Brain microvascular endothelial cell (primary cell): Measurements from ENCODE around the gene SEC14L5.

Experiments used
- DNase-seq: peaks from one replicate; pipeline ENCODE4 v3.0.0-alpha.2; 2020
- H3K27ac ChIP-seq: fragments of 250-450 bp; sonication (Bioruptor Pico); 2 replicates; pipeline ENCODE4 v1.5.1; 2020; ENCODE audit warnings: mild to moderate bottlenecking, moderate library complexity
- H3K27me3 ChIP-seq: fragments of 250-450 bp; sonication (Bioruptor Pico); replicated peaks from 2 replicates; pipeline ENCODE4 v1.5.1; 2020; ENCODE audit warnings: mild to moderate bottlenecking
- H3K36me3 ChIP-seq: fragments of 250-450 bp; sonication (Bioruptor Pico); replicated peaks from 2 replicates; pipeline ENCODE4 v1.5.1; 2020; ENCODE audit warnings: mild to moderate bottlenecking
- H3K4me3 ChIP-seq: 2 replicates; pipeline ENCODE4 v1.5.1; 2011; ENCODE audit warnings: low read depth, mild to moderate bottlenecking, control low read depth, low read length, moderate library complexity
- CTCF ChIP-seq: IDR thresholded peaks from 2 replicates; pipeline ENCODE4 v1.5.1; 2011; ENCODE audit warnings: low read depth, mild to moderate bottlenecking, moderate library complexity, low read length, control low read depth, inconsistent platforms; ENCODE audit errors: missing control alignments
- in situ Hi-C: cut with HindIII; loops from 2 replicates; pipeline ENCODE4 v1.10.0; 2017; ENCODE audit warnings: low sequenced_read_pairs, low pct_ligation_motif_present

Gene SEC14L5

GRCh38 chr16:5058476-5058875 lies 100.3 kb downstream of the SEC14L5 start:
- in situ Hi-C loops: no loop called here
- no peak overlapping the region for H3K27ac ChIP-seq
- DNase-seq: peak; percentile 45
- no peak overlapping the region for H3K4me3 ChIP-seq
- H3K36me3 ChIP-seq: no peaks in the 10 kb centered on the region
- no peaks in the 10 kb centered on the region for H3K27me3 ChIP-seq
- TF ChIP-seq CTCF: peak; percentile 52

DNA sequence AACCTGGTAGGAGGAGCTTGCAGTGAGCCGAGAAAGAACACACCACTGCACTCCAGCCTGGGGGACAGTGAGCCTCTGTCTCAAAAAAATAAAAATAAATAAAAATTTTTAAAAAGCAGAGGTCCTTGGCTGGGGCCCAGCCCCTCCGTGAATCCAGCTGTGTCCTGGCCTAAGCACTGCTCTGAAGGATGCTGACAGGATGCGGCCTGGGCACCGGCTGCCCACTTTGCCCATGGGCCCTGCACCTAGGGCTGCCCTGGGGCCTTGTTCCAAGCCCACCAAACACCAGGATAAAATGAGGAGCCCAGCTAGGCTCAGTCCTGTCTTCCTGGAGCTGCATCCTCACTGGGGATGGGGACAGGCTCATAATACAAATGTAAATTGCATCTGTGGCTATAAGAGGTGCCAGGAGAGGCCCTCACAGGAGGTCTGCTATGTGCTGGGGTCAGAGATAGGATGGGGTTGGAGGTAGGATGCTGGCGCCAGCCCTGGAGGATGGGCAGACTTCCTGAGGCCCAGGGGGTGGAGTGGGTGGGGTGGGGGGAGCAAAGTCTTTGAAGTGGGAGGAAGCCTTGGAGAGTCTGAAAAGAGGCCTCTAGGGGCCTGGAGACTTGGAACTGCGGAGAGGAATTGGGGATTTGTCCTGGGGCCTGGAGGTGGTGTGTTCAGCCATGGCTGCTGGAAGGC lies 101.4 kb downstream of the SEC14L5 start:
- TF ChIP-seq CTCF: no peak
- Histone ChIP-seq H3K27me3 (no peaks in the 10 kb centered on the region), H3K27ac (no peak overlapping the region), H3K36me3 (no peaks in the 10 kb centered on the region), H3K4me3 (no peak overlapping the region)
- in situ Hi-C loops: no loop called here
- DNase-seq: no peak

DNA sequence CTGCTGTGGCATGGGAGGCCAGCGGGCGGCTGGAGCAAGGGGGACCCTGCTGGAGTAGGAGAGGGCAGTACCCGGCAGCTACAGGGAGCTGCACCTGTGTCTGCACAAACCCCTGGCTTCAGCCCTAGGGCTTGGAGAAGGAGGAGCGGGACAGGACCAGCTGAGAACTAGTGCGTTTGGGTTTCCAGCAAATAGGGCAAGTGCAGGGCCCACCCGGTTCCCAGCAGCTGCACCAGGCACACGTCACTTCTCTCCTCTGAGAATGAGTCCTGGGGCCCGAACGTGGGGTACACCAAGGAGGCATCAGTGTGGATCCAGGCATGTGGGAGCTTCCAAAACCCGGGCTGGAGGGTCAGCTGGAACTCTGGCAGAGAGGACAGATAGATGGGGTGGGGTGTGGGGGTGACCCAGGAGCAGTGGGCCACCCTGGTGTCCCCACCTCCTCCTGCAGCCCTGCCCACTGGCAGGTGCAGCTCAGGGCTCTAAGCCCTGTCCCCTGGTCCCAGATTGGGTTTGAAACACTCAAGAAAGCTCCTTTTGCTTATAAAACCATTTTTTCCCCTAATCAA lies 102.0 kb downstream of the SEC14L5 start:
- no peak for TF ChIP-seq CTCF
- in situ Hi-C loops: no loop called here

DNA sequence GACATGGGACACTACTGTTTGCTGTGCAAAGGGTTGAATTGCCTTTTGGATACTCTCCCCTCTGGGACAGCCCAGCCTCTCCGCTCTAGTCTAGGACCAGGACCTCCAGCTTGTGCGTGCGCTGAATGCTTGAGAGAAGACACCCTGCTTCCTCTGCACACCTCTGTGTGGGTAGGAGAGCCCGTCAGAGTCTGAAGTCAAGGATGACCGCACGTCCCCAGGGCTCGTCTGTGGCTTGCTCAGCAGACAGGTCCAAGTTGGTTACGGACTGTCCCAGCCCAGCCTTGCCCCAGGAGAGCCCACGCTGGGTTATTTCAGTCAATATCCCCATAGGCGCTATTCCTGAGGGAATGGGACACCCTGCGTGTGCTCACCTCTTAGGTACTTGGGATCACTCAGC lies 103.9 kb downstream of the SEC14L5 start:
- no peaks in the 10 kb centered on the region for H3K27me3 ChIP-seq
- TF ChIP-seq CTCF: no peak
- no peak for DNase-seq
- H3K36me3 ChIP-seq: no peaks in the 10 kb centered on the region
- H3K4me3 ChIP-seq: no peak overlapping the region
- in situ Hi-C loops: no loop called here
- H3K27ac ChIP-seq: no peak overlapping the region

More for the DNA sequence above, 102.0 kb downstream of the SEC14L5 start:
- Histone ChIP-seq H3K27me3 (no peaks in the 10 kb centered on the region), H3K36me3 (no peaks in the 10 kb centered on the region), H3K4me3 (no peak overlapping the region), H3K27ac (no peak overlapping the region)
- DNase-seq: no peak

DNA sequence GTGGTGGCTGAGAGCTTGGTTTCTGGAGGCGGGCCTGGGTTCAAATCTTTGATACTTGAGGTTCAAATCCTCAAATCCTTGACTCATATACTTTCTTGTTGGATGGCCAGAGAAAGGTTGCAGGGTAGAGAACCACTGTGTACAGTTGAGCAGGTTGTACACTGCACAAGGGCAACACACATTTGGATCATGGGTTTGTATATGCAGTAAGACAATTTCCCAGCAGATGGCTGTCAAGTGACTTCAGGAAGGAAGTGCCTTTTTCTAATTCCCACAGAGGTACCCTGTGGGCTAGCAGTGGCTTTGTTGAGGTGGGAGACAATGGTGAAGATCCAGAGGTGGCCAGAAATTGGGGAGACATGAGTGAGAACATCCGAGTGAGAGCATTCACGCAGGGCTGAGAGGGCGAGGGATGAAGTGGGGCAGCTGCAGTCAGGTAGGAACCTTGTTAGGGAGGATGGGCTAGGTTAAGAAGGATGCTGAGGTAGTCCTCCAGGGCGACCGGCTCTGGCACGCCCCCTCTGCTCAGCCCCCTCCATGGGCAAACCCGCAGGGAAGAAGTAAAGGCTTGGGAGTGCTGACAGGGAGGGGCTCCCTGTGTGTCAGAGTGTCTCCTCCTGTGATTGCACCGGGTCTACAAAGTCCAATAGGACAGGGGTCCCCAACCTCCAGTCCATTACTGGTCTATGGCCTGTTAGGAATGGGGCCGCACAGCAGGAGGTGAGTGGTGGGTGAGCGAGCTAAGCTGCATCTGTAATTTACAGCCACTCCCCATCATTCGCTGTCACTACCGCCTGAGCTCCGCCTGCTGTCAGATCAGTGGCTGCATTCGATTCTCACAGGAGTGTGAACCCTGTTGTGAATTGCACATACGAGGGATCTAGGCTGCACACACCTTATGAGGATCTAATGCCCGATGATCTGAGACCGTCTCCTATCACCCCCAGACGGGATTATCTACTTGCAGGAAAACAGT lies 104.9 kb downstream of the SEC14L5 start:
- in situ Hi-C loops: no loop called here
- TF ChIP-seq CTCF: peak; percentile 12
- Histone ChIP-seq H3K36me3 (no peaks in the 10 kb centered on the region), H3K4me3 (no peak overlapping the region), H3K27me3 (no peaks in the 10 kb centered on the region), H3K27ac (no peak overlapping the region)
- no peak for DNase-seq
